ENCODE measurements around the gene CLDN5. TPM values are rescaled to one million over a fixed set of nuclear protein-coding genes. Genes with fewer than 3 reads are reported as not detected.
A peak's percentile ranks its signal among the peaks of the same experiment; 100 is the strongest.

The CLDN5 gene
- total and polyA plus RNA-seq, 2 experiments from 2014 or later, result 2.0 to 3.2 TPM

- Mint-ChIP-seq H3K27ac (no peak overlapping the region), H3K36me3 (ENCODE audit: low read depth) (peaks cover 21% of the 10 kb centered on the region), H3K27me3 (ENCODE audit: insufficient read depth, low read depth, poor library complexity) (peaks cover 3% of the 10 kb centered on the region), H3K9me3 (no peaks in the 10 kb centered on the region), H3K4me1 (peaks cover 17% of the 10 kb centered on the region), H3K4me3 (peak overlapping the region; percentile 97)
- peaks cover 63% of the 10 kb centered on the region for H3K79me2 ChIP-seq (replicated peaks; ENCODE audit: insufficient read depth)
- no peaks in the 10 kb centered on the region for H3F3A ChIP-seq (replicated peaks; ENCODE audit: low read depth)
- H3K4me3 ChIP-seq, result peak overlapping the region; percentile 55
- H3K4me1 ChIP-seq (ENCODE audit: insufficient read depth), result peaks cover 13% of the 10 kb centered on the region
- DNase-seq (ENCODE audit: low spot score) (no peak), ATAC-seq (no peak)
- peak overlapping the region; percentile 98 for H3K4me2 ChIP-seq
- H2AFZ ChIP-seq, result no peak overlapping the region
- no peaks in the 10 kb centered on the region for H3K27me3 ChIP-seq (ENCODE audit: insufficient read depth)
- no peak overlapping the region for H3K27ac ChIP-seq (ENCODE audit: low read depth)
- H4K20me1 ChIP-seq (replicated peaks; ENCODE audit: insufficient read depth), result peaks cover 41% of the 10 kb centered on the region
- TF ChIP-seq ZNF331 (CRISPR knock-in tag; IDR thresholded peaks at IDR 0.05; ENCODE audit: low read depth) (no peak), JUNB (IDR thresholded peaks at IDR 0.05; ENCODE audit: unreplicated experiment) (no peak), NANOG (IDR thresholded peaks at IDR 0.05; ENCODE audit: borderline replicate concordance) (no peak), REST (IDR thresholded peaks at IDR 0.05; ENCODE audit: unreplicated experiment) (no peak), STAT1 (IDR thresholded peaks at IDR 0.05; ENCODE audit: unreplicated experiment) (no peak), EZH2phosphoT487 (IDR thresholded peaks at IDR 0.05; ENCODE audit: unreplicated experiment) (no peak), CREB1 (CRISPR knock-in tag; IDR thresholded peaks at IDR 0.05; ENCODE audit: low read depth) (no peak), ETS1 (IDR thresholded peaks at IDR 0.05) (no peak), EZH2 (IDR thresholded peaks at IDR 0.05; ENCODE audit: low read depth, unreplicated experiment) (no peak), ZNF462 (CRISPR knock-in tag; IDR thresholded peaks at IDR 0.05) (no peak), POLR2AphosphoS5 (IDR thresholded peaks at IDR 0.05; ENCODE audit: low read depth) (no peak), ZNF114 (CRISPR knock-in tag; IDR thresholded peaks at IDR 0.05) (no peak)
- TF ChIP-seq, protein P1, sequence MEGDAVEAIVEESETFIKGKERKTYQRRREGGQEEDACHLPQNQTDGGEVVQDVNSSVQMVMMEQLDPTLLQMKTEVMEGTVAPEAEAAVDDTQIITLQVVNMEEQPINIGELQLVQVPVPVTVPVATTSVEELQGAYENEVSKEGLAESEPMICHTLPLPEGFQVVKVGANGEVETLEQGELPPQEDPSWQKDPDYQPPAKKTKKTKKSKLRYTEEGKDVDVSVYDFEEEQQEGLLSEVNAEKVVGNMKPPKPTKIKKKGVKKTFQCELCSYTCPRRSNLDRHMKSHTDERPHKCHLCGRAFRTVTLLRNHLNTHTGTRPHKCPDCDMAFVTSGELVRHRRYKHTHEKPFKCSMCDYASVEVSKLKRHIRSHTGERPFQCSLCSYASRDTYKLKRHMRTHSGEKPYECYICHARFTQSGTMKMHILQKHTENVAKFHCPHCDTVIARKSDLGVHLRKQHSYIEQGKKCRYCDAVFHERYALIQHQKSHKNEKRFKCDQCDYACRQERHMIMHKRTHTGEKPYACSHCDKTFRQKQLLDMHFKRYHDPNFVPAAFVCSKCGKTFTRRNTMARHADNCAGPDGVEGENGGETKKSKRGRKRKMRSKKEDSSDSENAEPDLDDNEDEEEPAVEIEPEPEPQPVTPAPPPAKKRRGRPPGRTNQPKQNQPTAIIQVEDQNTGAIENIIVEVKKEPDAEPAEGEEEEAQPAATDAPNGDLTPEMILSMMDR (conservative IDR thresholded peaks at IDR 0.05; ENCODE audit: low read depth in 2 of 2), result no peak
- H3K36me3 ChIP-seq (ENCODE audit: insufficient read depth), result 0 out of 2 replicates have a peak, but pooled peaks cover 7% of the 10 kb centered on the region
- H3K9me2 ChIP-seq (ENCODE audit: insufficient read depth), result no peaks in the 10 kb centered on the region
Measured at GRCh38 chr22:19477321-19478044, 46.7 kb downstream of the CLDN5 start.
